Activated CD8-positive, alpha-beta memory T cell treated with anti-CD3 and anti-CD28 coated beads, Interleukin-2, amount 50 U/mL, for 24 hours (primary cell): Measurements from ENCODE around the gene INCENP.
"Not testable (repeated sequence)": the region's sequence is repeated elsewhere in the genome, so short reads cannot be mapped to it uniquely, and the experiment has no call there.

Source experiments
- DNase-seq: peaks from one replicate; pipeline ENCODE4 v3.0.0-alpha.2; 2020; ENCODE audit errors: extremely low read depth

The INCENP gene

GRCh38 chr11:62123669-62124185 is at the start of gene INCENP:
Gene INCENP (plus strand): TSS chr11:62124011. CDS start chr11:62128162, 4,151 bp downstream.
- DNase-seq: peak; percentile 86

- no peak for DNase-seq
These were observed 48.4 kb upstream of the INCENP start for GRCh38 chr11:62075438-62075837.

- DNase-seq: no peak
These were observed 46.7 kb upstream of the INCENP start for GRCh38 chr11:62077132-62077531.

- DNase-seq: peak; percentile 49
These were observed 42.2 kb upstream of the INCENP start for GRCh38 chr11:62081378-62082291.

DNA sequence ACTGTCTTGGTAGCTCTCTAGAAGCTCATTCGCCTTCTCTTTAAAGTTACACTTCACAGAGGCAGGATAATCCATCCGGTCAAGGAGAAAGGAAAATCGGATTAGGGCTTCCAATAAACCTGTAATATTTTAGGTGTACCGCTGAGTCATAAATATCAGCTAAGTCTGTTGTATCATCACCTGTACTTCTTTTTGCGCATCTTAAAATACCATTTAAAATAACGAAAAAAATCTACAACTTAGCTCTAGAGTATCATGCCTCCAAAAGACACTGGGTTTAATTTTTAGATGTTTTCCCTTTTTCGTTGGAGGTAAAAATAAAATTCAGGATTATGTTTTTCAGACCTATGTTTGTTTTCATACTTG is 41.5 kb upstream of the INCENP start:
- DNase-seq: no peak

DNA sequence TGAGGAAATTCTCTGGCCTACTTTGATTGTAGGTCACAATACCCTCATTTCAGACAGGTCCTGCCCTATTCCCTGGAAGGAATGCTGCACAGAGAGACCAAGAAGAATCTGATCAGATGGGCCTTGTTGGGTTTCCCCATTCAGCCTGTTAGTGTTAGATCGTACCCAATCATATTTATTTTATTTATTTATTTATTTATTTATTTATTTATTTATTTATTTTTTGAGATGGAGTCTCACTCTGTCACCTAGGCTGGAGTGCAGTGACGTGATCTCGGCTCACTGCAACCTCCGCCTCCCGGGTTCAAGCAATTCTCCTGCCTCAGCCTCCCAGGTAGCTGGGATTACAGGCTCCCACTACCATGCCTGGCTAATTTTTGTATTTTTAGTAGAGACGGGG is 39.0 kb upstream of the INCENP start:
- not testable (repeated sequence) for DNase-seq

DNA sequence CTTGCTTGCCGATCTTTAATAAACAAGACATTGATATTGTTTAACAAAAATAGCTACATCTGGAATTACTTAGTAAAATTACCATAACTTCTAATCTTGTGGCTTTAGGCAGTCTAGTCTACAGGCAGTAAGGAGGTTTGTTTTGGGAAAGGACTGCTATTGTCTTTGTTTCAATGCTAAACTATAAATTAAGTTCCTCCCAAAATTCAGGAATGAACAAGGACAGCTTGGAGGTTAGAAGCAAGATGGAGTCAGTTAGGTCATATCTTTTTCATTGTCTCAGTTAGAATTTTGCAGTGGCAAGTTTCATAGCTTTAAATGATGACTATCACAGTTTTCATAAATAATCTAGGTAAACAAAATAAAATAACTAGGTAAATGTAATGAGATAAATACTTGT is 36.1 kb upstream of the INCENP start:
- no peak for DNase-seq

DNA sequence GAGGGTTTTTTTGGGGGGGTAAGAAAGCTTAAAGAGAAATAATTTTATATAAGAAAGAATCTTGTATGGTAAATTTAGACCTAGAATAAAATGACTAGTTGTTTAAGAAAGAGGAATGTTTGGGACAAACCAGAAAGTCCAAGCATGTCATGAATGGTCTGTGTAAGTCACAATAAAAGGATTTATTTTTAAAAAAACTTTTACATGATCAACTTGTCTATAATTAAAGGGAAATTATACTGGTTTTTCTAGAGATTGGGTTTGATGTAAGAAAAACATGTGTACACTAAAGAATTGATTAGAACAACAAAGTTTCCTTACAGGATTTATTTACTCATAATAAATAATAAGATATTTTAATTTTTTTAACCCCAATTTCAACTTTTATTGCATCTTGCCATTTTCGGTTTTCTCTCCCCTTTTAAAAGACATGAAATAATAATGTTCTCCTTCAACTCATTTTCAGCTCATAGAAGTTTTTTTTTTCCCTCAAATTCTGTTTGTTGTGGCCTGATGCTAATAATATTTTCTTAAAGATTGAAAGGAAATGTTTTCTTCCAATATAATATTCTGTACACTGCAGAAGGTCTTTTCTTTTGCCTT is 35.4 kb upstream of the INCENP start:
- DNase-seq: no peak

DNA sequence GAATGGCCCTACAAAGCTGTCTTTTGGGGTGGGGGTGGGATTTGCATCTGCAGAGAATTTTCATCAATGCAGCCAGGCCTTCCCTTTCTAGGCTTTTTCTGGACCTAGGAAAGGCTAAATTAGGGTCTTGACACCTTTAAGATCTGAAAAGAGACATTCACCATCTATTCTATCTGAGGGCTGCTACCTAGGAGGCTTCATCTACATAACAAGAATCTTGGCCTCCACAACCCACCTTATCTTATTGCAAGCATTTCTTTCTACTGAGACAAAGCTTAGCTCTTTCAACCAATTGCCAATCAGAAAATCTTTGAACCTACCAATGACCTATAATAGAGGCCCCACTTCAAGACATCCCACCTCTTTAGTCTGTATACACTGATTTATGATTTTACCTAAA is 20.7 kb upstream of the INCENP start:
- DNase-seq: no peak

DNA sequence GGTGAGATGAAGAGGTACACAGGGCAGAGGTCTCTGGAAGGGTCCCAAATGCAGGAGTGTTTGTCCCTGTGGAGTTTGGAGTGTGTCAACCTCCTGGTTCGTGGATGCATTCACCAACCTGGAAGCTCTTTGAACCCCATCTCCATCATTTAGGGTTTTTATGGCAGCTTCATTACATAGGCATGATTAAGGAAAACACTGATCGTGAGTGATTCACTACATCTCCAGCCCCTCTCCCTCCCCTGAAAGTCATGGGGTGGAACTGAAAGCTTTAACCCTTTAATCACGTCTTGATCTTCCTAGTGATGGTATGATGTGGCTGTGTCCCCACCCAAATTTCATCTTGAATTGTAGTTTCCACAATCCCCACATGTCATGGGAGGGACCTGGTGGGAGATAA is 19.8 kb upstream of the INCENP start:
- no peak for DNase-seq

- no peak for DNase-seq
These were observed 18.8 kb upstream of the INCENP start for GRCh38 chr11:62104816-62105653.

GRCh38 chr11:62105667-62106191 is 18.1 kb upstream of the INCENP start:
- no peak for DNase-seq

GRCh38 chr11:62108017-62108750 is 15.6 kb upstream of the INCENP start:
- DNase-seq: no peak

- DNase-seq: no peak
These were observed 14.8 kb upstream of the INCENP start for GRCh38 chr11:62108971-62109404.

GRCh38 chr11:62115085-62115694 is 8.6 kb upstream of the INCENP start:
- DNase-seq: no peak

- DNase-seq: no peak
These were observed 7.4 kb upstream of the INCENP start for GRCh38 chr11:62116451-62116850.

DNA sequence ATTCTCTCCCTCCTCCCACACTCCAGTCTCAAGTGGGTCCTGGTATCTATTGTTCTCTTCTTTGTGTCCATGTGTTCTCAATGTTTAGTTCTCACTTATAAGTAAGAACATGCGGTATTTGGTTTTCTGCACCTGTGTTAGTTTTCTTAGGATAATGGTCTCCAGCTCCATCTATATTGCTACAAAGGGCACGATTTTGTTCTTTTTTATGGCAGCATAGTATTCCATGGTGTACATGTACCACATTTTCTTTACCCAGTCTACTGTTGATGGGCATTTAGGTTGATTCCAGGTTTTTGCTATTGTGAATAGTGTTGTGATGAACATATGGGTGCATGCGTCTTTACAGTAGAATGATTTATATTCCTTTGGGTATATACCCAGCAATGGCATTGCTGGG is 4.2 kb upstream of the INCENP start:
- DNase-seq: no peak

GRCh38 chr11:62120001-62120400 is 3.8 kb upstream of the INCENP start:
- no peak for DNase-seq

DNA sequence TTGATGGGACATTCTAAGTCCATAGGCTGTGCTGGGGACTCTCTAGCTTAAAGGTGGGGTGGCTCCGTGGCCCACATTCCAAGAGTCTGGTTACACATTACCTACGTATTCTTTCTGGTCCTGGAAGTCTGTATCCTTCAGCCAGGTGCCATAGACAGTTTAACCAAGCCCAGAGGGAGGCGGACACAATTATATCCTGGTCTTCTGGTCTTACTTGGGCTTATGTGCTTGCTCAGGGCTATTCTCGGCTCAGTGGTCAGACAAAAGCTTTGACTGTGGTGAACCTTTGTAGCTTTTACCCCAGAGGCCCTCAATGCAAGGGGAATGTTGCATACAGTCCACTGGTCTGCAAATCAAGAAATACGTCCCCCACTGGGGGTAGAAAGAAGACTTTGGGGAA is 3.4 kb upstream of the INCENP start:
- no peak for DNase-seq

GRCh38 chr11:62122076-62122475 is 1.7 kb upstream of the INCENP start:
- no peak for DNase-seq
